OCI-LY3 (cell line): ENCODE results near the gene ARL6.

Experiments used
- H2AFZ ChIP-seq: fragments of 200-600, 300-600 bp; shearing (Covaris generic); 2 replicates; pipeline ENCODE4 v1.6.0; 2014; ENCODE audit warnings: antibody characterized with exemption, low read depth, low read length
- H3K27ac ChIP-seq: fragments of 200-600, 300-600 bp; sonication (generic); 2 replicates; pipeline ENCODE4 v1.5.1; 2014; ENCODE audit warnings: mild to moderate bottlenecking, low read length, moderate library complexity, mixed read lengths
- H3K27me3 ChIP-seq: fragments of 200-600, 300-600 bp; sonication (generic); 2 replicates; pipeline ENCODE4 v1.6.1; 2014; ENCODE audit warnings: low read depth, low read length, mixed read lengths
- H3K36me3 ChIP-seq: fragments of 200-600, 300-600 bp; sonication (generic); replicated peaks from 2 replicates; pipeline ENCODE3; 2014; ENCODE audit warnings: low read depth, low read length, mixed read lengths
- H3K4me1 ChIP-seq: fragments of 300-600, 200-600 bp; sonication (generic); 2 replicates; pipeline ENCODE4 v1.6.1; 2014; ENCODE audit warnings: low read length, mixed read lengths
- H3K4me2 ChIP-seq: fragments of 200-600, 300-600 bp; sonication (generic); 2 replicates; pipeline ENCODE4 v1.6.1; 2014; ENCODE audit warnings: low read length, mixed read lengths
- H3K4me3 ChIP-seq: fragments of 300-600, 200-600 bp; sonication (generic); 2 replicates; pipeline ENCODE4 v1.5.1; 2014; ENCODE audit warnings: antibody characterized with exemption, mild to moderate bottlenecking, low read length, moderate library complexity
- H3K79me2 ChIP-seq: fragments of 300-600, 200-600 bp; shearing (Covaris generic); 2 replicates; pipeline ENCODE4 v1.6.1; 2014; ENCODE audit warnings: mild to moderate bottlenecking, low read length, mixed read lengths
- H3K9ac ChIP-seq: fragments of 300-600, 200-600 bp; shearing (Covaris generic); 2 replicates; pipeline ENCODE4 v1.6.0; 2014; ENCODE audit warnings: mild to moderate bottlenecking, low read length, moderate library complexity
- H3K9me3 ChIP-seq: fragments of 200-600, 300-600 bp; shearing (Covaris generic); 2 replicates; pipeline ENCODE4 v1.6.1; 2014; ENCODE audit warnings: low read length, mixed read lengths; ENCODE audit not compliant: insufficient read depth
- H4K20me1 ChIP-seq: fragments of 200-600, 300-600 bp; sonication (generic); 2 replicates; pipeline ENCODE4 v1.6.1; 2016; ENCODE audit warnings: low read length, mixed read lengths; ENCODE audit not compliant: insufficient read depth
- EZH2phosphoT487 ChIP-seq: fragments of 200-600 bp; shearing (Covaris generic); IDR thresholded peaks from 2 replicates; pipeline ENCODE4 v1.6.1; 2018; ENCODE audit warnings: antibody characterized with exemption, mixed run types, low read depth
- TF ChIP-seq, protein P1 (sequence below): fragments of 200-600, 300-600 bp; sonication (generic); IDR thresholded peaks from 2 replicates; pipeline ENCODE4 v1.5.1; 2014; ENCODE audit warnings: antibody characterized with exemption, low read length, low read depth

The ARL6 gene

DNA sequence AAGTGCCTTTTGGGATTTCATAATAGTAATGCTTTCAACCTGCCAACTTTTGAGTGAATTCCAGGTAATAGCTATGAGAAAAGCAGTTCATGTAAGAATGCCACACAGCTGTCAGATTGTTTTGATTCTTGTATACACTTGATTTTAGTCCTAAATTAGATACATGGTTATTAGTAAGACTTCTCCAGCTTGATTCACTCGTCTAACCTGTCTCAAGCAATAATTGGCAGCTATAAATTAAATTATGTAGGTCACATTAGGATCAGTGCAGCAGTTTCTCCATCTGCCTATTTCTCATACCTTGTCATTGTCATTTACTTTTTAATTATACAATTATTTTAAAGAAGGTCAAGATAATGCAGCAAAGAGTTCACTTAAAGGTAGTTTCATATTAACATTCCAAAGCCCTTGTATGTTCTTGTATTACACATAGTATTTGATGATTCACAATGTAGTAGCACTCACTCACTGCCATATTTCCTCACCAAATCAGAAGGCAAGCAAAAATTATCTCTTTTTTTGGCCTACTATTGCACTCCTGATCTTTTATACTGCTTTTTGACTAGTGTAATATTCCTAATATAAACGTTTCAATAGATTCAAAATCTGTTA, 46.3 kb downstream of the ARL6 start:
- no peak for TF ChIP-seq EZH2phosphoT487
- TF ChIP-seq, protein P1, sequence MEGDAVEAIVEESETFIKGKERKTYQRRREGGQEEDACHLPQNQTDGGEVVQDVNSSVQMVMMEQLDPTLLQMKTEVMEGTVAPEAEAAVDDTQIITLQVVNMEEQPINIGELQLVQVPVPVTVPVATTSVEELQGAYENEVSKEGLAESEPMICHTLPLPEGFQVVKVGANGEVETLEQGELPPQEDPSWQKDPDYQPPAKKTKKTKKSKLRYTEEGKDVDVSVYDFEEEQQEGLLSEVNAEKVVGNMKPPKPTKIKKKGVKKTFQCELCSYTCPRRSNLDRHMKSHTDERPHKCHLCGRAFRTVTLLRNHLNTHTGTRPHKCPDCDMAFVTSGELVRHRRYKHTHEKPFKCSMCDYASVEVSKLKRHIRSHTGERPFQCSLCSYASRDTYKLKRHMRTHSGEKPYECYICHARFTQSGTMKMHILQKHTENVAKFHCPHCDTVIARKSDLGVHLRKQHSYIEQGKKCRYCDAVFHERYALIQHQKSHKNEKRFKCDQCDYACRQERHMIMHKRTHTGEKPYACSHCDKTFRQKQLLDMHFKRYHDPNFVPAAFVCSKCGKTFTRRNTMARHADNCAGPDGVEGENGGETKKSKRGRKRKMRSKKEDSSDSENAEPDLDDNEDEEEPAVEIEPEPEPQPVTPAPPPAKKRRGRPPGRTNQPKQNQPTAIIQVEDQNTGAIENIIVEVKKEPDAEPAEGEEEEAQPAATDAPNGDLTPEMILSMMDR: no peak
- Histone ChIP-seq H3K36me3 (no peaks in the 10 kb centered on the region), H3K4me2 (no peak overlapping the region), H3K27ac (no peak overlapping the region), H2AFZ (no peak overlapping the region), H3K4me1 (peaks cover 11% of the 10 kb centered on the region), H3K9me3 (no peaks in the 10 kb centered on the region), H3K27me3 (no peaks in the 10 kb centered on the region), H3K79me2 (no peaks in the 10 kb centered on the region), H4K20me1 (no peaks in the 10 kb centered on the region), H3K4me3 (no peak overlapping the region), H3K9ac (no peak overlapping the region)

DNA sequence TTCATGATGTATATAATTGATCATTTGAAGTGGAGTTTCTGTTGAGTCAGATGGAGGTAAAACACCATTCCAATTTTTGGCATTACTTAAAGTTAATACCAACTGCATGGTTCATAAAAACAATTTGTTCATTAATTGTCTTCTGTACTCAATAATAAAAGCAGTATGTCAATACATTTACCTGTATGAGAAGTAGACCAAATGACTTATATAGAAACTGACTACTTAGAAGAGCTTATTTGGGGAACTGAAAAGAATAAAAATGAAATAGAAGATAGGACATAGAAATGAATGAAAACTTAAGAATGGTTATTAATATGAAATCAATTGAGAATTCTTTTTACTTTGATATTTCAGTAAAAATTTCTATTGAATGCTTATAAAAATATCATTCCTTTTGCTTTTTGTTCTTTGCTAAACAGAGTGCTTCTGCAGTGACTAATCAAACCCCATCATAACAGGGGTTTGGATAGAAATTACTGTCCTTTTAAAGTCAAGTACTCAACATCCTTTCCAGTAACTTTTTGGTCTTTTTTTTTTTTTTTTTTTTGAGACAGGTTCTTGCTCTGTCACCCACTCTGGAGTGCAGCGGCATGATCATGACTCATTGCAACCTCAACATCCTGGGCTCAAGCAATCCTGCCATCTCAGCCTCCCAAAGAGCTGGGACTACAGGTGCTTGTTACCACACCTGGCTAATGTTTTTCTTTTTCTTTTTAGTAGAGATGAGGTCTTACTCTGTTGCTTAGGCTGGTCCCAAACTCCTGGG, 50.8 kb downstream of the ARL6 start:
- Histone ChIP-seq H3K4me1 (peaks cover 15% of the 10 kb centered on the region), H3K9me3 (no peaks in the 10 kb centered on the region), H3K9ac (no peak overlapping the region), H3K27me3 (no peaks in the 10 kb centered on the region), H3K4me3 (no peak overlapping the region), H3K4me2 (no peak overlapping the region), H2AFZ (no peak overlapping the region), H3K79me2 (no peaks in the 10 kb centered on the region), H4K20me1 (no peaks in the 10 kb centered on the region), H3K27ac (no peak overlapping the region), H3K36me3 (no peaks in the 10 kb centered on the region)
- TF ChIP-seq, protein P1: no peak
- no peak for TF ChIP-seq EZH2phosphoT487

DNA sequence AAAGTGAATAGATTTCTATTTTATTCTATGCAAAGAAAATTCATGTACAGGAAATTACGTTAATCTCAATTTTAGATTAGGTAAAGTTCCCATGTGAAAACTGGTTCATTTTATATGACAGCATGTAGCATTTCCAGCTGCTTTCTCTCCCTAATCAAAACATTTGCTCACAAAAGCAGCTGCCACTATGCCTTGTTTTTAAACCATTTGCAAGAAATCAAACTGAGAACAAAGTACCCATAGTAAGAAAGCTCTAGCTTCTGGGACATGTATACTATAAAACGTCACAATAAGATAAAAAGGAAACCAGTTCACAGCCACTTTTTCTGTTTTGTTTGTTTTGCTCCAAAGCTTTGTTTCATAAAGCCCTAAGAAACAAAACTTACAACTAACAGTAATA, 52.3 kb downstream of the ARL6 start:
- H3K4me2 ChIP-seq: no peak overlapping the region
- peaks cover 20% of the 10 kb centered on the region for H3K4me1 ChIP-seq
- no peak overlapping the region for H3K27ac ChIP-seq
- H3K27me3 ChIP-seq: no peaks in the 10 kb centered on the region
- H3K36me3 ChIP-seq: no peaks in the 10 kb centered on the region
- no peak overlapping the region for H2AFZ ChIP-seq
- H3K9ac ChIP-seq: no peak overlapping the region
- H3K9me3 ChIP-seq: no peaks in the 10 kb centered on the region
- H3K4me3 ChIP-seq: no peak overlapping the region
- TF ChIP-seq, protein P1: no peak
- no peak for TF ChIP-seq EZH2phosphoT487
- no peaks in the 10 kb centered on the region for H4K20me1 ChIP-seq
- no peaks in the 10 kb centered on the region for H3K79me2 ChIP-seq

DNA sequence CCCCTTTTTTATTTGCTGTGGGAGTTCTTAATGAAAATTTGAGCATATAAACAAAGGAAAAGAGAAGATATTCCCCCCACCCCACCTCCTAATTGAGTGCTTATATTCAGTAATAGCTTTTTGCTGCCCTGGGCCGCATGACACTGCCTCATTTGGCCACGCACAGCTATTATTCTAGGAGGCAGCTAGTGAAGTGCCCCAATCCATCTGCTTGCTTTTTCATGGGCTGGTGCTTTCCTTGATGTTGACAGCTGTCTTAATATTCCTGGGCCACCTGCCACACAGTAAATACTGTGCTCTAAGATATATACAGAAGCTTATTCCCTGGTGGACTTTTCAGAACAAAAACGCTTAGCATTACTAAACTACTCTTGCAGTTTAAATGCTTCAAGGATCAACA, 53.4 kb downstream of the ARL6 start:
- Histone ChIP-seq H3K4me2 (no peak overlapping the region), H3K27ac (no peak overlapping the region), H3K27me3 (peaks cover 6% of the 10 kb centered on the region; the same call in 1 of the 2 replicates), H3K4me3 (no peak overlapping the region), H4K20me1 (no peaks in the 10 kb centered on the region), H3K79me2 (no peaks in the 10 kb centered on the region), H2AFZ (no peak overlapping the region), H3K9ac (no peak overlapping the region), H3K9me3 (no peaks in the 10 kb centered on the region), H3K4me1 (peaks cover 24% of the 10 kb centered on the region), H3K36me3 (no peaks in the 10 kb centered on the region)
- TF ChIP-seq, protein P1: no peak
- TF ChIP-seq EZH2phosphoT487: no peak
